Measurements from ENCODE around the gene MFF. TPM values are rescaled to one million over a fixed set of nuclear protein-coding genes. Genes with fewer than 3 reads are reported as not detected.

MFF gene, protein sequence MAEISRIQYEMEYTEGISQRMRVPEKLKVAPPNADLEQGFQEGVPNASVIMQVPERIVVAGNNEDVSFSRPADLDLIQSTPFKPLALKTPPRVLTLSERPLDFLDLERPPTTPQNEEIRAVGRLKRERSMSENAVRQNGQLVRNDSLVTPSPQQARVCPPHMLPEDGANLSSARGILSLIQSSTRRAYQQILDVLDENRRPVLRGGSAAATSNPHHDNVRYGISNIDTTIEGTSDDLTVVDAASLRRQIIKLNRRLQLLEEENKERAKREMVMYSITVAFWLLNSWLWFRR
- 10 to 100 TPM; 63.5 to 64.7 TPM for total RNA-seq

DNA sequence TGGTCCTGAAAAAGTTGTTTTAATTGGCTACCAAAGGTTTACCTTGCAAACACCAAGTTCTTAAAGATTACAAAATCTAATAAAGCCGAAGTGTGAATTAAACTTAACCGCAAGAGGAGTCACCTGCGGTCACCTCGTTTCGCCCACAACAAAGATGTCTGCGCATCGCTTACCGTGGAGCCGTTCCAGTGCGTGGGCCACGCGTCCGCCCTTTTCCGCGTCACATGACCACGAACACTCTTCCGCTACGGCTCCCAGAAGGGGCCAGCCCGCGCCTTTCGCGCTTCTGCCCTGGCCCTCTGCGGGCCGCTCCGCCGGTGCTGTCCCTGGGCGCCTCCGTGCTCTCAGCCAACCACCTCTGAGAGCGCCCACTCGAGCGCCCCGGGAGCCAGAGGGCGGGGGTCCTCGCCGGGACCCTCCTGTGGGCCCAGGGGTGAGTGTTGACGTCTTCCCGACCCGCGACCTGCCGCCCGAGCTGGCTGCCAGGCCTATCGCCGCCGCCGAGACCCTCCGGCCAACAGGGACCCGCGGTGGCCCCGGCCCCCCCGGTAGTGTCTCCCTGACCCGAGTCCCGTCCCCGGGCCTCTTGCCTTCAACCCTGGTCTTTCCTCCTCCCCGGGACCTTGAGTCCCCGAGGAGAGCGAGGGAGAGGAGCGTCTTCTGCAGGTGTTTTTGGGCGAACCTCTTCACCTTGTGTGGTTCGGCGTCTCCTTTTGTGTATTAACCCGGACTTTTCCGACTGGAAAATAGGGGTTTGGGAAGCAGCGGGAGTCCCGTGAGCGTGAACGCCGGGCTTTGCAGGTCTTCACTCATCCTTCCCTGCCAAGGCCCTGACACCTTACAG is at the start of gene MFF:
Gene MFF (plus strand): TSS at position 257 of the 844 bp plus-strand sequence. CDS start 5,415 bp downstream, outside the sequence.
- peak within 1 kb of the TSS; percentile 96 for H3K27ac Mint-ChIP-seq
- ATAC-seq (ENCODE audit: low read depth) (peak; percentile 99), DNase-seq (peak; percentile 93)
- H3K4me3 Mint-ChIP-seq, result peak within 1 kb of the TSS; percentile 97
- POLR2A ChIA-PET, result interaction anchor here (1.5 kb wide), 2 partner anchors 137 to 229 kb away, joined by 3 read pairs; no protein-coding TSS in a partner anchor
- peaks cover 32% of the 10 kb centered on the region for H3K4me1 Mint-ChIP-seq
- peaks cover 8% of the 10 kb centered on the region for H3K9me3 Mint-ChIP-seq
- peaks cover 3% of the 10 kb centered on the region for H3K27me3 Mint-ChIP-seq
- H3K36me3 Mint-ChIP-seq, result peaks cover 4% of the 10 kb centered on the region

DNA sequence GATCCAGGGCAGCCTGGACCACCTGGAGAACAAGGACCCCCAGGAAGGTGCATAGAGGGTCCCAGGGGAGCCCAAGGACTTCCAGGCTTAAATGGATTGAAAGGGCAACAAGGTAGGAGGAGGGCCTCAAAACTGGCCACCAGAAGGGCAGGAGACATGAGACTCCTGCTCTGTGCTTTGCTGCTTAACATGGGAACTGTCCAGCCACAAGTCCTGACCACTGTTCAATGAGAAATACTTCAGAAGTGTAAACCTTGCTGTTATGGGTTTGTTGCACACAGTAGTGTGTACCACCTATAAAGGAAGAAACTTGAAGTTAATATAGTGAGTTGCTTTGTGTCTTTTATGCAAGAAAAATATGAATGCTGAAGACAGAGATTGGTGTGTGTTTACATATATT is 44.2 kb upstream of the MFF start:
- no peak overlapping the region for H3K27ac Mint-ChIP-seq
- no peaks in the 10 kb centered on the region for H3K36me3 Mint-ChIP-seq
- H3K9me3 Mint-ChIP-seq, result no peaks in the 10 kb centered on the region
- POLR2A ChIA-PET, result no interaction called here
- no peak for DNase-seq
- no peak overlapping the region for H3K4me3 Mint-ChIP-seq
- H3K27me3 Mint-ChIP-seq, result peaks cover 3% of the 10 kb centered on the region
- ATAC-seq (ENCODE audit: low read depth), result no peak
- no peaks in the 10 kb centered on the region for H3K4me1 Mint-ChIP-seq

DNA sequence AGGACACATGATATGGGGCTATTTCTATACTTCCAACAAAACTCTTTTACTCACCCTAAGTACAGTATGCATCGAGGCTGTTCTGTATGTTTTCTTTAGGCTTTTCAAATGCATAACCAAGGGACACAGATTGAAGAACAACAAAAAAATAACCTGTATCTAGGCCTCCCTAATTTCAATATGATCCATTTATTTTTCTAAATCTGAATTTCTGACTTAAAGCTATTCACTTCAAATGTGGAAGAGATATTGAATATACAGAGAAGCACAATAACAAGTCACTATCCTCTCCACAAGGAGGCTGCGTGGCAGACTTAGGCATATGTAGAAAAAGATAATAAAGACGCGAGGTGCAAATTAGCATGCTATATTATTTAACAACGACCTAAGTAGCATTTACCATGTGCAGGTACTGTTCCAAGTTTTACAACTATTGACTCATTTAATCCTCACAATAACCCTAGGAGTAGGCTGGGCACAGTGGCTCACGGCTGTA is 39.3 kb upstream of the MFF start:
- Mint-ChIP-seq H3K36me3 (no peaks in the 10 kb centered on the region), H3K9me3 (no peaks in the 10 kb centered on the region), H3K27me3 (no peaks in the 10 kb centered on the region), H3K27ac (no peak overlapping the region), H3K4me1 (no peaks in the 10 kb centered on the region), H3K4me3 (no peak overlapping the region)
- no peak for DNase-seq
- POLR2A ChIA-PET, result no interaction called here
- no peak for ATAC-seq (ENCODE audit: low read depth)

DNA sequence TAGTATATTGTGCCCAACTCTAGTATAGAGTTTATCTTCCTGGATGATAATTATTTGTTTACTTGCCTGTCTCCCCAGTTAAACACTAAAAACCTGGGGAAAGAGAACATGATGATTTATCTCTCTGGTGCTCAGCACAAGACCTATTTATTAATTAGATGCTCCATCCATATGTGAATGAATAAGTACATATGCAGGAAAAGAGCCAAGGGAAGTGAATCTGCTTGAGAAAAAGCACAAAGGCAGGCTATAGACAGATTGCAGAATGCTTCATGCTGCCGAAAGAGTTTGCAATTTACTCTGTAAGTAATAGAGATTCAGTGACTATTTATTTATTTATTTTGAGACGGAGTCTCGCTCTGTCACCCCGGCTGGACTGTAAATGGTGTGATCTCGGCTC is 37.3 kb upstream of the MFF start:
- no peaks in the 10 kb centered on the region for H3K4me1 Mint-ChIP-seq
- DNase-seq (no peak), ATAC-seq (ENCODE audit: low read depth) (no peak)
- H3K27ac Mint-ChIP-seq, result no peak overlapping the region
- no peaks in the 10 kb centered on the region for H3K36me3 Mint-ChIP-seq
- no peaks in the 10 kb centered on the region for H3K9me3 Mint-ChIP-seq
- POLR2A ChIA-PET, result no interaction called here
- H3K27me3 Mint-ChIP-seq, result no peaks in the 10 kb centered on the region
- no peak overlapping the region for H3K4me3 Mint-ChIP-seq

DNA sequence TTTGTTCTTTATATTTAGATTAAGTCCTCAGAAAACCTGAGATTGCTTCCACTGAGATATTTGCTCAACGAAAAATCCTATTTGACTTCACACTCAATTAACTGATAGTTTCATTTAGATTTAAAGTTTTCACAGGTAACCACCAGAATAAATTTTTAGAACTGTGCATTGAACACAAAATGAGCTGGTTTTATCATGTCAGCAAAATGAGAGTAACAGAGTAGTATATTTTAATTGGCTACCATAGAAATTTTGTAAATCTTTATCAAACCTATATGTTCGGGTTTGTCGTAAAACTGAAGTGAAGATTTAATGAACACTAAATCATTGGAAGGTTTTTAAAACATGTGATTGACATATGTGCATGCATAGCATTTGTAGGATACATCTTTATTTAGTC is 32.7 kb upstream of the MFF start:
- DNase-seq (no peak), ATAC-seq (ENCODE audit: low read depth) (no peak)
- Mint-ChIP-seq H3K27me3 (no peaks in the 10 kb centered on the region), H3K9me3 (no peaks in the 10 kb centered on the region), H3K36me3 (no peaks in the 10 kb centered on the region), H3K4me1 (peaks cover 11% of the 10 kb centered on the region), H3K27ac (no peak overlapping the region), H3K4me3 (no peak overlapping the region)
- POLR2A ChIA-PET, result no interaction called here

DNA sequence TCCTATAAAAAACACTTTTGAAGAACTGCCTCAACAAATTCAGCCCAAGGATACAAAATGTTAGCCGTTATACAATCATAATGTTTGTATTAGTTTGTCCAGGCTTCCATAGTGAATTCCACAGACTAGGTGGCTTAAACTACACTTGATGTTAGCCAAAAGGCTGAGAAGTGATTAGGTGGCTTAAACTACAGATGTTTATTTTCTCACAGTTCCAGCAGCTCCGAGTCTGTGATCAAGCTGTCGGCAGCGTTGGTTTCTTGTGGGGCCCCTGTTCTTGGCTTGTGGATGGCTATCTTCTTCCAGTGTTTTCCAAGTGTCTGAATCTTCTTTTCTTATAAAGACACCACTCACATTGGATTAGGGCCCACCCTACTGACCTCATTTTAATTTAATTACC is 31.5 kb upstream of the MFF start:
- Mint-ChIP-seq H3K36me3 (no peaks in the 10 kb centered on the region), H3K4me3 (no peak overlapping the region), H3K4me1 (peaks cover 13% of the 10 kb centered on the region), H3K27ac (no peak overlapping the region), H3K9me3 (no peaks in the 10 kb centered on the region), H3K27me3 (no peaks in the 10 kb centered on the region)
- POLR2A ChIA-PET, result no interaction called here
- no peak for ATAC-seq (ENCODE audit: low read depth)
- no peak for DNase-seq

DNA sequence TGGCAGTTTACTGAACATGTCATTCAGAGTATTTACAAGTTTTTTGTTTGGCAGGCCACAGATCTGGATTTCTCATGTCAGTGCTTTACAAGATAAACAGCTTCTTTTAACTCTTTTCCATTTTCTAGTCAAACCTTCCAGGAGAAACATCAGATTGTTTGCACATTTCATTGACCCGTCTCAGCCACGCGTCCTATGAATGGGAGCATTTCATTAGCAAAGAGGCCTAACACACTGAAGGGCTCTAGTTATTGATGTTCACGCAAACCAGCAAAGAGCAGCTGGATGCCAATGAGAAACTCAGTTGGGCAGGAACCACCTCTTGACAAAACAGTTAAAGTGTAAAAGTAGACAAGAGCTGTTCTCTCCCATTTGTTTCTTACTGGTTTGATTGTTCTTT is 29.2 kb upstream of the MFF start:
- Mint-ChIP-seq H3K4me1 (peaks cover 13% of the 10 kb centered on the region), H3K36me3 (no peaks in the 10 kb centered on the region), H3K4me3 (no peak overlapping the region), H3K27ac (no peak overlapping the region), H3K9me3 (no peaks in the 10 kb centered on the region), H3K27me3 (no peaks in the 10 kb centered on the region)
- ATAC-seq (ENCODE audit: low read depth), result no peak
- POLR2A ChIA-PET, result no interaction called here
- DNase-seq, result no peak

DNA sequence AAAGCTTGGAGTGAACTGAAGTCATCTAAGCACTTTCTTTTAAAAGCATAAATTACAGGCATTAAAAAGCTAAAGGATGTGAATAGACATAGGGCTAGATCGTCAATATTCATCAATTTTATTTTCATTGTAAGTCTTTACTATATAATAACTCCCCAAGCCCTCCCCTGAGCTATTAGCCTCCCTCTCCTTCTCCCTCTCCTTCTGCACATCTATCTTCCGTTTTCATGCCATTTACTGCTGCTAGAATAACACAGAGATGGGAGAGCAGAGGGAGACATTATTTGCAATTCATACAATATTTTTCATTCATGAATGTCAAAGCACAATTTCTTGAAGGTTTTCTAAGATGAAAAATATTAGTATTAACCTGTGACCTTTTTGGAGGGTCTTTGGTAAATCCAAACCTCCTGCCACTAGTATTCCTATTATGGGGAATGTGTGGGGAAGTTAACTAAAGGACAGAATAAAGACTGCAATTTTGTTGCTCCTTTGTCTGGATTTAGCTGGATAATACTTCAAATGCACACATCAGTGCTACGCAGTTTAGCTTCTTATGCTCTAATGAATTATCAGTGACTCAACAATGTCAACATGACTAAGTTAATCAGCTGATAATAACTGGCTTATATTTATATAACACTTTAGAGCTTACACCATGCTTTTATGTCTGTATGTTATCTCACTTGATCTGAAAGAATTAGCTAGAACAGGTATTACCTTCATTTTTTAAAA is 28.2 kb upstream of the MFF start:
- H3K4me3 Mint-ChIP-seq, result no peak overlapping the region
- H3K27ac Mint-ChIP-seq, result no peak overlapping the region
- ATAC-seq (ENCODE audit: low read depth) (no peak), DNase-seq (no peak)
- H3K9me3 Mint-ChIP-seq, result no peaks in the 10 kb centered on the region
- no peaks in the 10 kb centered on the region for H3K36me3 Mint-ChIP-seq
- POLR2A ChIA-PET, result no interaction called here
- peaks cover 13% of the 10 kb centered on the region for H3K4me1 Mint-ChIP-seq
- H3K27me3 Mint-ChIP-seq, result no peaks in the 10 kb centered on the region

DNA sequence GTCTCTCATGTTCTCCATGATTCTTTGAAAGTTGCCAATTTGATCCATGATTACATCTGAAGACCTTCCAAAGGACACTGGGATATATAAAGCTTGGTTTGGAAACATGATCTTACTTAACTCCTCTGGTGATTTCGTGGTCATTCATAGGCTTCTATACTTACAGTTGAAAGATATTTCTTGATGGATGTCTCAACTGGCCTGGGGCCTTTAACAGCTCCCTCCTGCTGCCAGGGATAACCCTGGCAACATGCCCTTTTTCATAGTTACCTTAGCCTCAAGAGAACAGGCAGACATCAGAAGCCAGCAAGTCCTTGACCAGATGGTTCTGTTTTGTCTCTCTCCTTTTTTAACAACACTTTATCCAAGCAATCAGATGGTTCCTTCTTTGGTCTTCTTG is 23.5 kb upstream of the MFF start:
- ATAC-seq (ENCODE audit: low read depth) (no peak), DNase-seq (no peak)
- Mint-ChIP-seq H3K36me3 (no peaks in the 10 kb centered on the region), H3K27ac (no peak overlapping the region), H3K27me3 (no peaks in the 10 kb centered on the region), H3K4me3 (no peak overlapping the region), H3K9me3 (no peaks in the 10 kb centered on the region), H3K4me1 (peaks cover 2% of the 10 kb centered on the region)
- POLR2A ChIA-PET, result no interaction called here

DNA sequence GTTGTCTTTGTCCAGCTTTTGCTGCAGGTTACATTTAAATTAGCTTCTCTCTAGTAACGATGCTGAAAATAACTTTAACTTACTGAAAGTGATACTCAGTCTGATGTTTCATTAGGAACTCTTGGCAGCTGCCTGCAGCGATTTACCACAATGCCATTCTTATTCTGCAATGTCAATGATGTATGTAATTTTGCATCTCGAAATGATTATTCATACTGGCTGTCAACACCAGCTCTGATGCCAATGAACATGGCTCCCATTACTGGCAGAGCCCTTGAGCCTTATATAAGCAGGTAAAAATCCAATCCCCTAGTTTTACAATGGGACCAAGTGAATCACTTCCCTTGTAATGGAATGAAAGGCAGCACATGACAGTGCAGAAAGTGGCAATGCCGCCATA is 16.3 kb upstream of the MFF start:
- H3K27me3 Mint-ChIP-seq, result peaks cover 2% of the 10 kb centered on the region
- no peaks in the 10 kb centered on the region for H3K9me3 Mint-ChIP-seq
- H3K4me3 Mint-ChIP-seq, result no peak overlapping the region
- H3K4me1 Mint-ChIP-seq, result no peaks in the 10 kb centered on the region
- POLR2A ChIA-PET, result no interaction called here
- ATAC-seq (ENCODE audit: low read depth) (no peak), DNase-seq (no peak)
- no peaks in the 10 kb centered on the region for H3K36me3 Mint-ChIP-seq
- no peak overlapping the region for H3K27ac Mint-ChIP-seq

DNA sequence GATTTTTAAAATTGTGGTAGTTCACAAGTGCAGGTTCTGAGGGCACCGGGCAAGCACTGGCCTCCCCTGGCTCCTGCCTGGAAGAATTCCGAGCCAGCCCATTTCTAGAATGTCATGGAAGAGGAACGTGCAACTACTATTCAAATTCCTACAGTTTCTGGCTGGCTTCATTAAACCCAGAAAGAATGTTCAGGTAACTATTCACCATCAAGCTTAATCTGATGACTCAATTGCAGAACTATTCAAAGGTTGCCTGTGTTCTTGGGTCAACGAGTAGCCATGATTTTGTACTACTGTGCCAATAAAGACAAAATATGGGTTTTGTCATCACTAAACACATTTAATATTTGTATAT is 14.3 kb upstream of the MFF start:
- Mint-ChIP-seq H3K36me3 (no peaks in the 10 kb centered on the region), H3K27me3 (peaks cover 2% of the 10 kb centered on the region), H3K27ac (no peak overlapping the region), H3K4me3 (no peak overlapping the region), H3K4me1 (no peaks in the 10 kb centered on the region), H3K9me3 (no peaks in the 10 kb centered on the region)
- ATAC-seq (ENCODE audit: low read depth) (no peak), DNase-seq (no peak)
- POLR2A ChIA-PET, result no interaction called here

DNA sequence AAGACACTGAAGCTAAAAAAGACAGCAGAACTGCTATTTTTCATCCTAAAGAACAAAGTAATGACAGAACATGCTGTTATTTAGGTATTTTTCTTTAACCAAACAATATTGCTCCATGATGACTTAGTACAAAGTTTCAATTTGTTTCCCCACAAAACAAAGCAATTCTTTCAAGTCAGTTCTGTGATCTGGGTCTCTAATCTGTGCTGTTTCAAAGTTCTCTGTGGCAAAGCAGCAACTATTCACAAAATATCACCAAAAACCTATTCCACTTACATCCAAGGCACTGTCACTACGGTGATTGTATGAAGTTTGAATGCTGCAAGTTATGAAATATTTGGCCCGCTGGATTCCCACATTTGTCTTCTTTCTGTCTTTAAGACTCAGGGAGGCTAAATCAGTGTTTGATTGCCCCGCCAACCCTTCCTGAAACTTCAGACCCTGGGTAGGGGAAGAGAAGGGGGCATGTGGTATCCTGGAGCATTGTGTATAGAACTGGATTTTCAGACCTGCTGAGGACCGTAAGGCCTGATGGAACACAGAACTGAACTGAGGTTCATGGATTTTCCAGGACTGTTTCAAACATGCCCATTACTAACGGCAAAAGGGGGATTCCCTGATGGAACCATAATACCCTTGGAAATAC is 13.1 kb upstream of the MFF start:
- Mint-ChIP-seq H3K27me3 (peaks cover 3% of the 10 kb centered on the region), H3K4me1 (no peaks in the 10 kb centered on the region), H3K27ac (no peak overlapping the region), H3K4me3 (no peak overlapping the region), H3K9me3 (no peaks in the 10 kb centered on the region), H3K36me3 (no peaks in the 10 kb centered on the region)
- POLR2A ChIA-PET, result no interaction called here
- no peak for ATAC-seq (ENCODE audit: low read depth)
- DNase-seq, result no peak

DNA sequence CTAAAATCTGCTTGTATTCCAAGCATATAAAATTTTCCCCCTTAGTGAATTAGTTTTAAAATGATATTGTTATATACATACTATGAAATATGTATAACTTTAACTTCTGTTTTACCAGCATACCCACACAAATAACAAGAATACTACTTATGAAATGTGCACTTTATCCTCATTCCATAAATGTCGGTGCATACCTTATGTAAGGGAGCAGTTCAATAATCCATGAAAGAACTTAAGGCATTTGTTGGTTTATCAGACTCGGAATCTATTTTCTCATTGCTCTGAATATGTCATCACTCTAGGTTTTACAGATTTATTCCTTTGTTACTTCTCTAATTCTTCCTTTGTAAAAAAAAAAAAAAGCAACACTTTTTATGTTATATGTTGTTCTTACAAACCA is 12.5 kb upstream of the MFF start:
- no peak overlapping the region for H3K27ac Mint-ChIP-seq
- ATAC-seq (ENCODE audit: low read depth), result no peak

More for the DNA sequence above, 12.5 kb upstream of the MFF start:
- POLR2A ChIA-PET, result no interaction called here
- H3K4me1 Mint-ChIP-seq, result no peaks in the 10 kb centered on the region
- peaks cover under 1% of the 10 kb centered on the region for H3K9me3 Mint-ChIP-seq
- H3K4me3 Mint-ChIP-seq, result no peak overlapping the region
- DNase-seq, result no peak
- H3K27me3 Mint-ChIP-seq, result peaks cover 4% of the 10 kb centered on the region
- no peaks in the 10 kb centered on the region for H3K36me3 Mint-ChIP-seq

Measured in activated naive CD8-positive, alpha-beta T cell treated with anti-CD3 and anti-CD28 coated beads, Interleukin-2, amount 10 ng/mL, durations not matched to agents 7 days and 5 days (primary cell).